ENCODE data around the gene ANKH. TPM values are rescaled to one million over a fixed set of nuclear protein-coding genes. Genes with fewer than 3 reads are reported as not detected.

The ANKH gene
- total RNA-seq, 6 donors from 2014 or later: 17.2 to 66.7 (median 24.5) TPM

DNA sequence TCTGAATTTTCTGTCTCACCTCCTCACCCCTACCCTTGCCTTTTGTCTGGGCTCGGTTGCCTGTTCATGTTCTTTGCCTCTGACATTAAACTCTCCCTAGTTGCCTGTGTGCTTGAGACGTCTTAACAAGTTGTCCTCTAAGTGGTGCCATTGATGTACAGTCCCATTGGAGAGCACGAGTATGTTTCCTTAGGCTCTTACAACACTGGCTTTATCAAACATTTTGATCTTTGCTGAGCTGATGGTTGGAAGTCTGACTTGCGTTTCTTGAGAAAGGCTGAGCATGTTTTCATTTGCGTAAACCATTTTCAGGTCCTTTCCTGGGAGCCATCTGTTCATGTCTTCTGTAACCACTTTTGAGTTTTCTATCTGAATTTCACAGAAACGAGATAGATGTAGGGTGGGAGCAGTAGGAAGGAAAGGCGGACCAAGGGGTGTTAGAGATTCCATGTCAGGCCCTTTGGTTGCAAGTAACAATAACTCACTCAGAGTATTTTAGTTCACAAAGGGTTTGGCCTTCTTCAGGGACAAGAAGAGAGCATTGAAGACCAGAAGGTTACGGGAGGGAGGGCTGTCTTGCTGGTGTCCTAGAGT lies 171.7 kb downstream of the ANKH start:
- DNase-seq (no peak), ATAC-seq (ENCODE audit: low FRiP score in 2 of 2) (no peak)
- H3K4me3 ChIP-seq: no peak overlapping the region
- TF ChIP-seq EP300 (IDR thresholded peaks at IDR 0.05) (no peak), POLR2A (IDR thresholded peaks at IDR 0.05) (no peak), POLR2AphosphoS5 (IDR thresholded peaks at IDR 0.05) (no peak)
- TF ChIP-seq, protein P1, sequence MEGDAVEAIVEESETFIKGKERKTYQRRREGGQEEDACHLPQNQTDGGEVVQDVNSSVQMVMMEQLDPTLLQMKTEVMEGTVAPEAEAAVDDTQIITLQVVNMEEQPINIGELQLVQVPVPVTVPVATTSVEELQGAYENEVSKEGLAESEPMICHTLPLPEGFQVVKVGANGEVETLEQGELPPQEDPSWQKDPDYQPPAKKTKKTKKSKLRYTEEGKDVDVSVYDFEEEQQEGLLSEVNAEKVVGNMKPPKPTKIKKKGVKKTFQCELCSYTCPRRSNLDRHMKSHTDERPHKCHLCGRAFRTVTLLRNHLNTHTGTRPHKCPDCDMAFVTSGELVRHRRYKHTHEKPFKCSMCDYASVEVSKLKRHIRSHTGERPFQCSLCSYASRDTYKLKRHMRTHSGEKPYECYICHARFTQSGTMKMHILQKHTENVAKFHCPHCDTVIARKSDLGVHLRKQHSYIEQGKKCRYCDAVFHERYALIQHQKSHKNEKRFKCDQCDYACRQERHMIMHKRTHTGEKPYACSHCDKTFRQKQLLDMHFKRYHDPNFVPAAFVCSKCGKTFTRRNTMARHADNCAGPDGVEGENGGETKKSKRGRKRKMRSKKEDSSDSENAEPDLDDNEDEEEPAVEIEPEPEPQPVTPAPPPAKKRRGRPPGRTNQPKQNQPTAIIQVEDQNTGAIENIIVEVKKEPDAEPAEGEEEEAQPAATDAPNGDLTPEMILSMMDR (IDR thresholded peaks at IDR 0.05): no peak
- H3K27me3 ChIP-seq: no peaks in the 10 kb centered on the region
- 82 to 89% methylated on average over 8 of the region's 8 CpGs for WGBS, 2 donors
- no peaks in the 10 kb centered on the region for H3K4me1 ChIP-seq
- H3K9me3 ChIP-seq: no peaks in the 10 kb centered on the region
- H3K36me3 ChIP-seq: peaks cover 0 to 59% (median 13%) of the 10 kb centered on the region in 4 donors
- no peak overlapping the region for H3K27ac ChIP-seq

DNA sequence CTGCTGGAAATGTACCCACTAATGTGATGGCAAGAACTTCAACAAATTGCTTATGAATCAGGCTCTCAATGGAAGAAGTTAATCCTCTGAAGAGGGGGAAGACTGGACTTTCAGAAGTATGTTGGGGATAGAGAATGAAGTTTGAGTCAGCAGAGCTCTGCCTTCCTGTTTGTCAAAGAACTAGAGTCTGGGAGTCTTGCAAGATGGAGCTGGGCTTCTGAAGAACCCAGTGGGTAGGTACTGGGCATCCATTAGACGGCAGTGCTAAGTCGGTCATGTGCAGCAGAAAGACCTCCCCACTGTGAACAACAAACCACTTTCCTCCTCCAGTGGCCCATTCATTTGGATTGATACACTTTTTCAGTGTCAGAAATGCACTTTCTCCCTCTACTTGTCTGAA lies 172.4 kb downstream of the ANKH start:
- Histone ChIP-seq H3K4me3 (no peak overlapping the region), H3K4me1 (no peaks in the 10 kb centered on the region), H3K9me3 (no peaks in the 10 kb centered on the region), H3K27ac (no peak overlapping the region), H3K27me3 (no peaks in the 10 kb centered on the region), H3K36me3 (peaks cover 0 to 63% (median 13%) of the 10 kb centered on the region in 4 donors)
- 100% methylated on average over 2 of the region's 2 CpGs for WGBS, 2 donors
- DNase-seq (no peak), ATAC-seq (ENCODE audit: low FRiP score in 2 of 2) (no peak)
- no peak for TF ChIP-seq POLR2AphosphoS5 (IDR thresholded peaks at IDR 0.05)
- TF ChIP-seq POLR2A (IDR thresholded peaks at IDR 0.05): no peak
- TF ChIP-seq, protein P1 (IDR thresholded peaks at IDR 0.05): no peak

DNA sequence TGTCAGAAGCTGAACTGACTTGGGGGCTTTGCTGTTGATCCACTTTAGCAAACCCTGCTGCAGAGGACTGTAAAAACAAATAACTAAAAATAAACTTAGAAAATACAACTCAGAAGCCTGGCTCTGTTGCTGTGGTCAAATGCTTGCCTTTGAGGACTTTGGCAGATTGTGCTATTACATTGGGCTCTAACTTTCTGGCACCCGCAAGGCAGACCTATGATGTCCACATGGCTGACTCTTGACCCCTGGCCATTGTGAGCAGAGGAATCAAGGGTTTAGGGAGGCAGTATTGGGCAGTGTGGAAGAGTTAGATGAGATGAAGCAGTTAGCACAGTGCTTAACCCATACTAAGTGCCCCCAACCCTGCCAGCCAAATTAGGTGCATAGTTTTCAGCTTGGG lies 173.1 kb downstream of the ANKH start:
- Histone ChIP-seq H3K27ac (no peak overlapping the region), H3K4me3 (no peak overlapping the region), H3K9me3 (no peaks in the 10 kb centered on the region), H3K4me1 (no peaks in the 10 kb centered on the region), H3K27me3 (no peaks in the 10 kb centered on the region), H3K36me3 (peaks cover 0 to 67% (median 18%) of the 10 kb centered on the region in 4 donors)
- no peak for TF ChIP-seq POLR2A (IDR thresholded peaks at IDR 0.05)
- TF ChIP-seq, protein P1 (IDR thresholded peaks at IDR 0.05): no peak
- TF ChIP-seq POLR2AphosphoS5 (IDR thresholded peaks at IDR 0.05): no peak
- no peak for TF ChIP-seq EP300 (IDR thresholded peaks at IDR 0.05)
- ATAC-seq (ENCODE audit: low FRiP score in 2 of 2) (no peak), DNase-seq (no peak)
- 92 to 100% methylated on average over 1 of the region's 1 CpG for WGBS, 2 donors

DNA sequence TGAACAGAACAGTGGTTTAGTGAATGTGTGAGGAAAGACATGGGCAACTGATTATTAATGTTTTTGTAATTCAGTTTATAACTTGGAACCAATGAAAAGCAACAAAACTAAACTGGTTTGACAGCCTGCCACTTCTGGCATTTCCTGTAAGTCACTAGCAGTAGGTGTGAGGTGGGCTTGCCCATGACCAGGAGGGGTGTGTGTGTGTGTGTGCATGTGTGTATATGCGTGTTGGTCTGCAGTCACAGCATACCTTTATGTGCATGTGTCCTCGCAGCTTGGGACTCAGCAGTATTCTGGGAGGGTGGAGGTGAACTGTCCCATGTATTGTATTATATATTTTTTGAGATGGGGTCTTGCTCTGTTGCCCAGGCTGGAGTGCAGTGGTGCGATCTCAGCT lies 174.7 kb downstream of the ANKH start:
- H3K4me3 ChIP-seq: no peak overlapping the region
- TF ChIP-seq POLR2A (IDR thresholded peaks at IDR 0.05) (no peak), EP300 (IDR thresholded peaks at IDR 0.05) (no peak), POLR2AphosphoS5 (IDR thresholded peaks at IDR 0.05) (no peak)
- TF ChIP-seq, protein P1 (IDR thresholded peaks at IDR 0.05): no peak
- WGBS, 2 donors: 94 to 95% methylated on average over 3 of the region's 3 CpGs
- no peak overlapping the region for H3K27ac ChIP-seq
- no peak for ATAC-seq (ENCODE audit: low FRiP score in 2 of 2)
- peaks cover 0 to 78% (median 28%) of the 10 kb centered on the region in 4 donors for H3K36me3 ChIP-seq
- no peaks in the 10 kb centered on the region for H3K4me1 ChIP-seq
- no peak for DNase-seq
- H3K9me3 ChIP-seq: no peaks in the 10 kb centered on the region
- no peaks in the 10 kb centered on the region for H3K27me3 ChIP-seq

DNA sequence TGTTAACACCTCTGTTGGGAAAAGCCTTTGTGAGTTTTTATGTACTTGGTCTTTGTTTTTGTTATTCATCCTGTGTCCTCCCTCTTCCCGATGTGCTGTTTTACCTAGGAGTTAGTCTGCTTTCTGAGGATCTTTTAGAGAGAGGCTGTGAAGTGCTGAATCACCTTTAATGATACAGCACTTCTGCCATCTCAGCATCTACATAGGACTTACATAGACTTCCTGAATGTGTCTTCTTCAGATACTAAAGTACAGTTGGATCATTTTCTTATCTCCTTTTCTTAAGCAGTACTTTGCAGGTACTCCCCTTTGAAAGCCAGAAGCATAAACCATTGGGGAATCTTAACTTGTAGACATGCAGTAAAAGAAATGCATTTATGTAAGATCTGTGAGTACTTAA lies 175.5 kb downstream of the ANKH start:
- no peak for ATAC-seq (ENCODE audit: low FRiP score in 2 of 2)
- no peaks in the 10 kb centered on the region for H3K9me3 ChIP-seq
- WGBS, 2 donors: 31 to 48% methylated on average over 1 of the region's 1 CpG
- TF ChIP-seq, protein P1 (IDR thresholded peaks at IDR 0.05): no peak
- TF ChIP-seq POLR2A (IDR thresholded peaks at IDR 0.05) (no peak), POLR2AphosphoS5 (IDR thresholded peaks at IDR 0.05) (no peak), EP300 (IDR thresholded peaks at IDR 0.05) (no peak)
- H3K36me3 ChIP-seq: peaks cover 0 to 80% (median 29%) of the 10 kb centered on the region in 4 donors
- no peak overlapping the region for H3K27ac ChIP-seq
- H3K27me3 ChIP-seq: no peaks in the 10 kb centered on the region
- no peaks in the 10 kb centered on the region for H3K4me1 ChIP-seq
- H3K4me3 ChIP-seq: no peak overlapping the region
- DNase-seq: no peak
